Activated CD4-positive, alpha-beta T cell treated with anti-CD3 and anti-CD28 coated beads, Interleukin-2, Interleukin-4, amounts not matched to agents 100 ng/mL and 50 ng/mL, durations not matched to agents 16 hours and 8 hours (primary cell): ENCODE results near the gene MSL2.
"Not testable (repeated sequence)": the region's sequence is repeated elsewhere in the genome, so short reads cannot be mapped to it uniquely, and the experiment has no call there.

ENCODE experiments used
- DNase-seq: peaks from one replicate; pipeline ENCODE4 v3.0.0-alpha.2; 2020; ENCODE audit warnings: low spot score

Gene MSL2

DNA sequence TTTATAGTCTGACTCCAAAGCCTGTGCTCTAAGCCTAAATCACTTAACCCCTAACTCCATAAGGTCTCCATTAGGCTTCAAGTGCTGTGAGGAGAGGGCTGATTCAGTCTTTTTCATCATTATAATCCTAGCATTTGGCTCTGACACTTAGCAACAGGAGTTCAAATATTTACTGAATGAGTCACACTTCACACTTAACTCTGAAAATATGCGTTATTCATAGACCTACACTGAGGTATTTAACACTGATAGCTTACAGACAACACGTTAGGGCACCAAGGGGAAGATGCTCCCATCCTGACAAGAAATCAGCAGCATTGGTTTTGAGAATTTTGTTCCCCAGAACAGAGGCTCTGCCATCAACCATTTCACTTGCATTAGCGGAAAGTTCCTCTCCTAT lies 53.5 kb downstream of the MSL2 start:
- DNase-seq: peak; percentile 29

DNA sequence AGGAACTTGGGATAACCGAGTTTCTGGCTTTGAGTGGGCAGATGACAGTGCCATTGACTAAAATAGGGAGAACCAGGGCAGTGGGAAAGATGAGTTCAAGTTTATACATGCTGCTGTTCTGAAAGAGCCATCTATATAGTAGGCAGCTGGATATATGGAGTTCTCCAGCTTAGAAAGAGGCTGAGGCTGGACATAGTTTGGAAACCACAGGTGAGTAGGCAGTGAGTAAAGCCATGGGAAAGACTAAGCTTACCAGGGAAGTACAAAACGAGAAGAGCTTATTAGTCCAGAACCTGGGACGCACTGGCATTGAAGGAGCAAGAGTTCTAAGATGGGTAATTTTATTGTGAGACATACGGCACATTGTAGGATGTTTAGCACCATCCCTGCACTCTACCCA lies 54.2 kb downstream of the MSL2 start:
- DNase-seq: no peak

DNA sequence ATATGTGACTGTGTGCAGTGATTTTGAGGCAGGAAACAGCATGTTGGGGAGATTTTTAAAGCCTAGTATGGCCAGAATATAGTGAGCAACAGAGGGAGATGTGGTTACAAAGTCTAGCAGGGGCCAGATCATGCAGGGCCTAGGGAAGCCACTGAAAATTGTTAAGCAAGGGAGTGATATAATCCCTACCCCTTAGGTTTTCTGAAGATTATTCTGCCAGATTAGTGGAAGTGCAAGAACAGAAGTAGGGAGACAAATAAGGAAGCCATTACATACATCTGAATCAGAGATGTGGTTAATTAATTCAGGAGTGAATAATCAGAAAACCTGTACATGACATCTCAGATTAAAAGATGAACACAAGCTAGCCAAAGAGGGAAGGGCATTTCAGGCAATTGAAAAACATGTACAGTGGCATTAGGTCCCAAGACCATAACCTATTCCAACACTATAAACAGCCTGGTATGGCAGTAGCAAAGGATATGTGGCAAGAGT lies 54.8 kb downstream of the MSL2 start:
- DNase-seq: no peak

DNA sequence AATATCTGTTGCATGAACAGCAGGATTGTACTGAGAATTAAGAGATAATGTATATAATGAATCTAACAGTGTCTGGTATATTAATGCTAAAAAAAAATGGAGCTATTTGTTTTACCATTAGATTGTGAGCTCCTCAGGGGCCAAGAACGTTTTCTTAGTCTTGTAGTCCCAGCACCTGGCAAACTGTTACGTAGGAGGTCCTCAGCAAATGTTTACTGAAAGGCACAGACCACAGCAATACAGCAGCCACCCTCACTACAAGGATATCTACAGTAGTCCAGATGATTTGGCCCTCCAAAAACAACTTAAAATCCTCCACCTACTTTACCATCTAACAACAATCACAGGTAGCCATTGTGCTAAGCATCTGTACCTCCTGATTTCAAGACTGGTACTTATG lies 59.7 kb downstream of the MSL2 start:
- DNase-seq: no peak

DNA sequence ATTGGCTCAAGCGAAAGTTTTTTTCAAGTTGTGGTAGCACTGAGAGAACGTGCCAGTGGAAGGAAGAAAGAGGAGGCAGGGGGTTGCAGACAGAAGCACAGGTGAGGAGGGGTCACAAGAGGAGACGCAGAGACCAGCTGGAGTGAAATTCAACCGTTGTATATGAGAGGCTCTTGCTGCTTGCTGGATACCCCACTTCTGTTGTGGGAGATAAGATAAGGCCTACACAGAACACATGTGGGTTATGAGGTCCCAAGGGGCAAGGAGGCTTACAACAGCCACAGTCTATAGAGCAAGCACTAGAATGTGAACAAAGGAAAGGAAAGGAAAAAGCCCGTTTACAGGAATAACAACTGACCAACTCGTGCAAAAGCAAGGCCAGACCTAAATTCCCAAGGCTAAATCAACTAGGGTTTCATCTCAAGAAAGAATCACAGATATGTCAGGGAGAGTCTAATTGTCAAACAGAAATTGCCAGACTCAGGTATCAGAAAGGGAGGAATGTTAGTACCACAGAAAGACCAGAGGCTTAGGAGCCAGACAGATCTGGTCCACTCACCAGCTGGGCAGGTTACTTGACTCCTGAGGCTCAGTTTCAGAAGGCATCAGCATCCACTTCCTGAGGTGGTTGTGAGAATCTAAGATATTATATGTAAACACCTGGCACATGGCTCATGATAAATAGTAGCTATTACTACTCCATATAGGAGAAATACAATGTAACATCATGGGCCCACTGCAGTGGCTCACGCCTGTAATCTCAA lies 60.9 kb downstream of the MSL2 start:
- DNase-seq: peak; percentile 9

DNA sequence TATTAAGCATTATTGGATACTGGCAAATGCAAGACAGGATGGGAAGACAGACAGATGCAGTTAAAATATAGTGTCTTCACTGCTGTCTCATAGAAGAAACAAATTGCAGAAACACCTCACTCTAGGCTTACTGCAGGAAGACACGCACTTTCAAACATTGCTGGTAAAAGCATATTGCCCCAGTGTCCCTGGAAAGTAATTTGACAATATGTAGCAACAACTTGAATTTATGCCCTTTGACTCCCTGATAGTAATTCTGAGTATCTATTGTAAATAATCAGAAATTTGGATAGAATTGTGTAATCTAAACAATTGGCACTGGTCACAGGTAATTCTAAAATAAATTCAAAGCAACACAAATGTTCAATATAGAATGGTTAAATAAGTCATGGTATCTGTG lies 62.0 kb downstream of the MSL2 start:
- DNase-seq: no peak

DNA sequence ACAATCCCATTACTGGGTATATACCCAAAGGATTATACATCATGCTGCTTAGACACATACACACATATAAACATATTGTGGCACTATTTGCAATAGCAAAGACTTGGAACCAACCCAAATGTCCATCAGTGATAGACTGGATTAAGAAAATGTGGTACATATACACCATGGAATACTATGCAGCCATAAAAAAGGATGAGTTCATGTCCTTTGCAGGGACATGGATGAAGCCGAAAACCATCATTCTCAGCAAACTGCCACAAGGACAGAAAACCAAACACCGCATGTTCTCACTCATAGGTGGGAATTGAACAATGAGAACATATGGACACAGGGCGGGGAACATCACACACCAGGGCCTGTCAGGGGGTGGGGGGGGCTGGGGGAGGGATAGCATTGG lies 64.5 kb downstream of the MSL2 start:
- not testable (repeated sequence) for DNase-seq

DNA sequence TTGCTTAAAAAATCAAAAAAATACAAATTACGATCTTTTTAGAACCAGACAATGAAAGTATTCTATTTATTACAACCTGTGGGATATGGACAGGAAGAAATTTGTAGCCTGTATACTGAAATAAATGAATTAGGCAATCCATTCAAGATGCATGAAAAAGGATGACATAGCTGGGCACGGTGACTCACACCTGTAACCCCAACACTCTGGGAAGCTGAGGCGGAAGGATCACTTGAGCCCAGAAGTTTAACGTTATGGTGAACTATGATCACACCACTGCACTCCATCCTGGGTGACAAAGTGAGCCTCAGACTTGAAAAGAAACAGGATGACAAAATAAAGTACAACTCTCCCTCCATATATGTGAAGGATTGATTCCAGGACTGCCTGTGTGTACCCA lies 74.1 kb downstream of the MSL2 start:
- DNase-seq: no peak

DNA sequence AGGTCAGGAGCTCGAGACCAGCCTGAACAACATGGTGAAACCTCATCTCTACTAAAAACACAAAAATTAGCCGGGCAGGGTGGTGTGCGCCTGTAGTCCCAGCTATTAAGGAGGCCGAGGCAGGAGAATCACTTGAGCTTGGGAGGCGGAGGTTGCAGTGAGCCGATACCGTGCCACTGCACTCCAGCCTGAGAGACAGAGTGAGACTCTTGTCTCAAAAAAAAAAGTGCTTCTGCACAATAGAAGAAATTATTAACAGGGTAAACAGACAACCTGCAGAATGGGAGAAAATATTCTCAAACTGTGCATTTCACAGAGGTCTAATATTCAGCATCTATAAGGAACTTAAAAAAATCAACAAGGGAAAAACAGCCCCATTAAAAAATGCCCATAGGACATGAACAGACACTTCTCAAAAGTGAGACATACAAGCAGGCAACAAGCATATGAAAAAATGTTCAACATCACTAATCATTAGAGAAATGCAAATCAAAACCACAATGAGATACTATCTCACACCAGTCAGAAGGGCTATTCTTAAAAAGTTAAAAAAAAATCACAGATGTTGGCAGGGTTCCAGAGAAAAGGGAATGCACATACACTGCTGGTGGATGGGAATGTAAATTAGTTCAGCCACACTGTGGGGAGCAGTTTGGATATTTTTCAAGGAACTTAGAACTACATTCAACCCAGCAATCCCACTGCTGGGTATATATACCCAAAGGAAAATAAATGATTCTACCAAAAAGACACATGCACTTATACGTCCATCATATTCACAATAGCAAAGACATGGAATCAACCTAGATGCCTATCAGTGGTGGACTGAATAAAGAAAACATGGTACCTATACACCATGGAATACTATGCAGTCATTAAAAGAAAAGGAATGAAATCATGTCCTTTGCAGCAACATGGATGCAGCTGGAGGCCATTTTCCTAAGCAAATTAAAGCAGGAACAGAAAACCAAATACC lies 75.5 kb downstream of the MSL2 start:
- no peak for DNase-seq

DNA sequence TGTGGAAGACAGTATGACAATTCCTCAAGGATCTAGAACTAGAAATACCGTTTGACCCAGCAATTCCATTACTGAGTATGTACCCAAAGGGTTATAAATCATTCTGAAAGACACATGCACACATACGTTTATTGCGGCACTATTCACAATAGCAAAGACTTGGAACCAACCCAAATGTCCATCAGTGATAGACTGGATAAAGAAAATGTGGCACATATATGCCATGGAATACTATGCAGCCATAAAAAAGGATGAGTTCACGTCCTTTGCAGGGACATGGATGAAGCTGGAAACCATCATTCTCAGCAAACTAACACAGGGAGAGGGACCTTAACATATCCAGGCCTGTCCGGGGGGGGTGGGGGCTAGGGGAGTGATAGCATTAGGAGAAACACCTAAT lies 76.4 kb downstream of the MSL2 start:
- DNase-seq: not testable (repeated sequence)

DNA sequence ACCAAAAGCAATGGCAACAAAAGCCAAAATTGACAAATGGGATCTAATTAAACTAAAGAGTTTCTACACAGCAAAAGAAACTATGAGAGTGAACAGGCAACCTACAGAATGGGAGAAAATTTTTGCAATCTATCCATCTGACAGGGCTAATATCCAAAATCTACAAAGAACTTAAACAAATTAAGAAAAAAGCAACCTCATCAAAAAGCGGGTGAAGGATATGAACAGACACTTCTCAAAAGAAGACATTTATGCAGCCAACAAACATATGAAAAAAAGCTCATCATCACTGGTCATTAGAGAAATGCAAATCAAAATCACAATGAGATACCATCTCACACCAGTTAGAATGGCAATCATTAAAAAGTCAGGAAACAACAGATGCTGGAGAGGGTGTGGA lies 76.8 kb downstream of the MSL2 start:
- DNase-seq: not testable (repeated sequence)

DNA sequence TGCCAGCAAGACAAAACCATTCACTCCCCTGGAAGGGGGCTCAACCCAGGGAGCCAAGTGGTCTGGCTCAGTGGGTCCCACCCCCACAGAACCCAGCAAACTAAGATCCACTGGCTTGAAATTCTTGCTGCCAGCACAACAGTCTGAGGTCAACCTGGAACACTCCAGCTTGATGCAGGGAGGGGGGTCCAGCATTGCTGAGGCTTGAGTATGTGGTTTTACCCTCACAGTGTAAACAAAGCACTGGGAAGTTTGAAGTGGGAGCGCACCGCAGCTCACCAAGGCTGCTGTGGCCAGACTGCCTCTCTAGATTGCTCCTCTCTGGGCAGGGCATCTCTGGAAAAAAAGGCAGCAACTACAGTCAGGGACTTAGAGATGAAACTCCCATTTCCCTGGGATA lies 81.7 kb downstream of the MSL2 start:
- no peak for DNase-seq

DNA sequence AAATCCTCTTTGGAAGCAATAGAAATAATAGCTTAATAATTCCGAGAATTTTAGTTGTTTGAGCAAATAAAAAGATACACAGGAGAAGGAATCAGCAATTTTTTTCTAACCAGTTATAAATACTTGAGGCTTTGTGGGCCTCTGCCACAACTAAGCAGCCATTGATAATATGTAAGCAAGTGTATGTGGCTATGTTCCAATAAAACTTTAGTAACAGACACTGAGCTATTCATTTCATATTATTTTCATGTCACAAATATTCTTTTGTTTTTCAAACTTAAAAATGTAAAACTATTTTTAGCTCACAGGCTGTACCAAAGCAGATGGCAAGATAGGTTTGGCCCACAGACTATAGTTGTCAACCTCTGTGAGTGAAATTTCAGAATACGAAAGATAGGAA lies 85.7 kb downstream of the MSL2 start:
- DNase-seq: no peak

DNA sequence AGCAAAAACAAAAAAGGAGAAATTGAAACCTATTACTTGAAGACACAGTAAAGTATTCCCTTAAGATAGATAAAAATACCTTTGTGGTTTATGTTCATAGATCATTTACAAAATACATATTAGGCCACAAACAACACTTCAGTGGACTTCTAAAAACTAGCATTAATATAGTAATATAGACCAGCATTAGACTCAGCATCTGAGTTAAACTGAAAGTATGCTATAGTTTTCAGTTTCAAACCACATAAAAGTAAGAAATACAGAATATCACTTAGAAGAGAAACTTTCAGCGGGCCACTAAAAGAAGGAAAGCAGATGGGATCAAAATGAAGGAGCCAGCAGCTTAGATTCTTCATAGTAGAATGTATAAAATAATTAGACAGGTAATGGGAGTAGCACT lies 86.6 kb downstream of the MSL2 start:
- DNase-seq: peak; percentile 27

DNA sequence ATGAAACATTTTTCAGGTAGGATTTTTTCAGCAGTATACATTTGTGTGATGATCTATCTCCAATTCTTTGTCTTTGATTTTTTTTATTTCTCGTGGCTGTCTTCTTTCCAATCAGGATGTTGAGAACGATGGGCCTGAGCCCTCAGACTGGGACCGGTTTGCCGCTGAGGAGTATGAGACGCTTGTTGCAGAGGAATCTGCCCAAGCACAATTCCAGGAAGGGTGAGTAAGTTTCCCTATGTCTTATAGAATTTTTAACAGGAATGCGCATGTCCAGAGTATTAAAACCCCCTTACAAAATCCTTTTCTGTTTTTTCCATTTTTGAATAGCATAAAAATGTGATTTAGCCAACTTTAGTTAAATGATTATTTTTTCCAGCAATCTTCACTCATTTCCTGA lies 90.0 kb downstream of the MSL2 start:
- DNase-seq: no peak

DNA sequence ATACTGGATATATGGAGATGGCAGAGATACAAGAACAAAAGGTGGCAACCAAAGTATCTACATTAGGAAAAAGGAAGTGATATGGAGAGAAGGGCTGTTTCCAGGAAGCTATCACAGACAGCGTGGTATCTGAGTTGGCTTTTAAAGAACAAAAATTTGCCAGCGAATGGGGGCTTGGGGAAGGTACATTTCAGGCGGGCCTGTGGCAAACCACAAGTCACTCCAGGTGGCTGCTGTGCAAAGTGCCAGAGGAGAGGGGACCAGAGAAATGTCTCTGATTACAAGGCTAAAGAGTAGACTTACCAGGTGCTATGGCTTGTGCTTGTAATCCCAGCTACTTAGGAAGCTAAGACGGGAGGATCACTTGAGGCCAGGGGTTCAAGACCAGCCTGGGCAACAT lies 91.1 kb downstream of the MSL2 start:
- no peak for DNase-seq
